SU-DHL-6 (cell line): ENCODE results near the gene GFRAL.

Experiments used
- H2AFZ ChIP-seq: fragments of 200-600 bp; sonication (generic); 2 replicates; pipeline ENCODE4 v1.6.1; 2014; ENCODE audit warnings: low read depth, mild to moderate bottlenecking, moderate library complexity, mixed read lengths, antibody characterized with exemption, low read length; ENCODE audit not compliant: severe bottlenecking
- H3F3A ChIP-seq: fragments of 200-600 bp; shearing (Covaris generic); 2 replicates; pipeline ENCODE4 v1.6.0; 2016; ENCODE audit warnings: antibody characterized with exemption, mild to moderate bottlenecking; ENCODE audit not compliant: insufficient read depth
- H3K27ac ChIP-seq: fragments of 200-600 bp; sonication (generic); 2 replicates; pipeline ENCODE4 v1.5.1; 2016; ENCODE audit warnings: low read depth, mild to moderate bottlenecking, low read length, moderate library complexity, mixed read lengths
- H3K27me3 ChIP-seq: fragments of 200-600 bp; sonication (generic), shearing (Covaris generic); 2 replicates; pipeline ENCODE4 v1.6.0; 2014; ENCODE audit warnings: mild to moderate bottlenecking, low read length
- H3K36me3 ChIP-seq: fragments of 200-600 bp; sonication (generic); 2 replicates; pipeline ENCODE4 v1.6.1; 2014; ENCODE audit warnings: mild to moderate bottlenecking, low read length, mixed read lengths
- H3K4me2 ChIP-seq: fragments of 300-600, 200-600 bp; shearing (Covaris generic), sonication (generic); 2 replicates; pipeline ENCODE4 v1.6.0; 2014; ENCODE audit warnings: low read length, low read depth, mild to moderate bottlenecking; ENCODE audit not compliant: poor library complexity, severe bottlenecking
- H3K4me3 ChIP-seq: fragments of 200-600 bp; sonication (generic); 2 replicates; pipeline ENCODE4 v1.5.1; 2014; ENCODE audit warnings: antibody characterized with exemption, low read length, mild to moderate bottlenecking, mixed read lengths; ENCODE audit not compliant: insufficient read depth, poor library complexity, severe bottlenecking
- H3K79me2 ChIP-seq: fragments of 200-600 bp; sonication (generic); 2 replicates; pipeline ENCODE4 v1.6.1; 2014; ENCODE audit warnings: mild to moderate bottlenecking, low read length, moderate library complexity; ENCODE audit not compliant: insufficient read depth
- H3K9ac ChIP-seq: fragments of 200-600 bp; sonication (generic); 2 replicates; pipeline ENCODE4 v1.7.0; 2014; ENCODE audit warnings: mild to moderate bottlenecking, low read length
- H3K9me2 ChIP-seq: fragments of 200-600 bp; sonication (generic); replicated peaks from 2 replicates; pipeline ENCODE4 v1.6.1; 2014; ENCODE audit warnings: low read length; ENCODE audit not compliant: insufficient read depth
- H3K9me3 ChIP-seq: fragments of 200-600 bp; sonication (generic); 2 replicates; pipeline ENCODE4 v1.6.1; 2014; ENCODE audit warnings: low read length, mixed read lengths; ENCODE audit not compliant: insufficient read depth
- H4K20me1 ChIP-seq: fragments of 200-600 bp; sonication (generic); 2 replicates; pipeline ENCODE4 v1.6.1; 2014; ENCODE audit warnings: low read depth, mild to moderate bottlenecking, antibody characterized with exemption, low read length, moderate library complexity, mixed read lengths
- EZH2phosphoT487 ChIP-seq: fragments of 200-600 bp; sonication (generic), shearing (Covaris generic); conservative IDR thresholded peaks from 2 replicates; pipeline ENCODE4 v1.6.1; 2018; ENCODE audit warnings: mild to moderate bottlenecking, antibody characterized with exemption, low read length, moderate library complexity, mixed read lengths
- TF ChIP-seq, protein P1 (sequence below): fragments of 200-600 bp; sonication (generic); IDR thresholded peaks from one replicate; pipeline ENCODE4 v1.5.1; 2017; ENCODE audit warnings: antibody characterized with exemption, mild to moderate bottlenecking, low read length, moderate library complexity; ENCODE audit not compliant: insufficient read depth, poor library complexity, severe bottlenecking

GFRAL gene

DNA sequence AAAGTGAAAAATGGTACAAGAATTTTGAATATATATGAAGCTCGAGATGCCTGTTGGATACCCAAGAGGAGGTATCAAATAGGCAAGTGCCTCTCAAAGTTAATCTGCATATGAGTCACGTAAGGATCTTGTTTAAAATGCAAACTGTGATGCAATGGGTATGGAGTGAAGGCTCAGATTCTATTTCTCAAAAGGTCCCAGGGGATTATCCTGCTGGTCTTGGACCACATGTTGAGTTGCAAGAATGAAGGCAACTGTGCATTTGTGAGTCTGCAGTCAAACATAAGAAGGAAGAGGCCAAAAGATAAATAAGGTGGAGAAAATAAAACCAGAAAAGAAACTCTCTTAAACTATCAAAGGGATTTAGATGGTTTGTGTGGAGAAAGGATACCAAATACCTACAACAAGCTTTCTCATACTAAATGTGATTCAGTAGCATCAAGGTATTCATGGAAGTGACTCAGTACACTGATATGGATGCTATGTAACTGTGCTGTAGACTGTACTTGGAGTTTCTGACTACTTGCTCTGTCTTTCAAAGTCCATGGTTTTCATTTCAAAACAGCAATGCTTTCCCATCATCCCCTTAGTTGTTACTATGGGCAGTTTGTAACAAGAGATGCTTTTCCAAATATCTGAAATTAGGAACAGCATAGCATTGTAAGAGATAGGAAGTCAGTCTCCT is 106.3 kb downstream of the GFRAL start:
- no peak overlapping the region for H3K4me2 ChIP-seq
- H3K27ac ChIP-seq = no peak overlapping the region
- H3K27me3 ChIP-seq = no peaks in the 10 kb centered on the region
- H3K4me3 ChIP-seq = no peak overlapping the region
- no peaks in the 10 kb centered on the region for H4K20me1 ChIP-seq
- no peak overlapping the region for H2AFZ ChIP-seq
- H3K9me2 ChIP-seq = no peaks in the 10 kb centered on the region
- TF ChIP-seq, protein P1, sequence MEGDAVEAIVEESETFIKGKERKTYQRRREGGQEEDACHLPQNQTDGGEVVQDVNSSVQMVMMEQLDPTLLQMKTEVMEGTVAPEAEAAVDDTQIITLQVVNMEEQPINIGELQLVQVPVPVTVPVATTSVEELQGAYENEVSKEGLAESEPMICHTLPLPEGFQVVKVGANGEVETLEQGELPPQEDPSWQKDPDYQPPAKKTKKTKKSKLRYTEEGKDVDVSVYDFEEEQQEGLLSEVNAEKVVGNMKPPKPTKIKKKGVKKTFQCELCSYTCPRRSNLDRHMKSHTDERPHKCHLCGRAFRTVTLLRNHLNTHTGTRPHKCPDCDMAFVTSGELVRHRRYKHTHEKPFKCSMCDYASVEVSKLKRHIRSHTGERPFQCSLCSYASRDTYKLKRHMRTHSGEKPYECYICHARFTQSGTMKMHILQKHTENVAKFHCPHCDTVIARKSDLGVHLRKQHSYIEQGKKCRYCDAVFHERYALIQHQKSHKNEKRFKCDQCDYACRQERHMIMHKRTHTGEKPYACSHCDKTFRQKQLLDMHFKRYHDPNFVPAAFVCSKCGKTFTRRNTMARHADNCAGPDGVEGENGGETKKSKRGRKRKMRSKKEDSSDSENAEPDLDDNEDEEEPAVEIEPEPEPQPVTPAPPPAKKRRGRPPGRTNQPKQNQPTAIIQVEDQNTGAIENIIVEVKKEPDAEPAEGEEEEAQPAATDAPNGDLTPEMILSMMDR = no peak
- TF ChIP-seq EZH2phosphoT487 = no peak
- H3K9ac ChIP-seq = no peak overlapping the region
- H3F3A ChIP-seq = no peaks in the 10 kb centered on the region
- no peaks in the 10 kb centered on the region for H3K9me3 ChIP-seq
- H3K79me2 ChIP-seq = no peaks in the 10 kb centered on the region
- no peaks in the 10 kb centered on the region for H3K36me3 ChIP-seq

DNA sequence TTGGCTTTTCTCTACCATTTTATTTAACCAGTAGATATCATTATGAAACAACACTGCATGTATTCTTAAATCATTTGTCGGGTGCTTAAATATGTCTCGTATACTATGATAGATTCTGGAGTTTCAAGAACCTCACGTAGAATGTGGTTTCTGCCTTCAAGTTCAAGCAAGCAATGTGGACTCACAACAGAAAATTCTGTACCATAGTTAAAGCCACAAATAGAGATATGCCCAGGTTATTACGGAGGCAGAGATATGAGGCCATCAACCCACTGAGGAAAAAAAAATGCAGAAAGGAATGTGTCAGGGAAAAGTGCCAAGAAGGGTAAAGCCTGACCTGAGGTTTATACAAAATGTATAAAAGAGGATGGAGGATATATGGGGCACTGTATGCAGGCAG is 109.9 kb downstream of the GFRAL start:
- Histone ChIP-seq H3K36me3 (no peaks in the 10 kb centered on the region), H3K4me2 (no peak overlapping the region), H3F3A (no peaks in the 10 kb centered on the region), H4K20me1 (no peaks in the 10 kb centered on the region), H3K9me3 (no peaks in the 10 kb centered on the region), H3K79me2 (no peaks in the 10 kb centered on the region), H3K4me3 (no peak overlapping the region), H3K27ac (no peak overlapping the region), H3K9ac (no peak overlapping the region), H2AFZ (no peak overlapping the region), H3K27me3 (no peaks in the 10 kb centered on the region), H3K9me2 (no peaks in the 10 kb centered on the region)
- TF ChIP-seq, protein P1 = no peak
- no peak for TF ChIP-seq EZH2phosphoT487

DNA sequence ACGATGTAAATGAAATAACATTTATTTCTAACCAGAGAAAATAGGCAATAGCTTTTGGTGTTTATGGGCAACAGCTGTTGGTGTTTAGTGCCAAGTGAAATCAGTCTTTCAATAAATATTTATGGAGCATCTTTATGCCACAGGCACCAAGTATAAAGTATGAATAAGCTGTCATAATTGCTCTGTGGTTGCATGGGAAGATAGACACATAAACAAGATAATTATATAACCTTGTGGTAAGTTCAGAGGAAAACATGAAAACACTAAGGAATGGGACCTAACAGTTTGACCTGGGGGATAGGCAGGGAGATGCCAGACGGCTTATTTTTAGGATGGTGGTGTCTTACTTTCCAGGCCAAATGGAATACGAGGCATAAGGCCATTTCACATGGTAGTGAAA is 110.9 kb downstream of the GFRAL start:
- Histone ChIP-seq H4K20me1 (no peaks in the 10 kb centered on the region), H3K27ac (no peak overlapping the region)
- no peak for TF ChIP-seq EZH2phosphoT487
- TF ChIP-seq, protein P1 = no peak

More for the DNA sequence above, 110.9 kb downstream of the GFRAL start:
- Histone ChIP-seq H3K4me2 (no peak overlapping the region), H2AFZ (no peak overlapping the region), H3K36me3 (no peaks in the 10 kb centered on the region), H3K27me3 (no peaks in the 10 kb centered on the region), H3K9me3 (no peaks in the 10 kb centered on the region), H3K9ac (no peak overlapping the region), H3F3A (no peaks in the 10 kb centered on the region), H3K9me2 (no peaks in the 10 kb centered on the region), H3K4me3 (no peak overlapping the region), H3K79me2 (no peaks in the 10 kb centered on the region)
